Heart left ventricle (tissue), 16 donors: ENCODE measurements around the gene TXK. TPM values are rescaled to one million over a fixed set of nuclear protein-coding genes. Genes with fewer than 3 reads are reported as not detected.

Experiments
- ATAC-seq, 4 donors: fragments of 200-7000 bp; cut with Tn5 transposase; one replicate each; pipeline ENCODE4 v1.9.1; 2020 to 2022; ENCODE audit warnings: moderate library complexity in 4 of 4, mild to moderate bottlenecking in 3 of 4, moderate number of reproducible peaks in 1 of 4
- DNase-seq, 5 donors: peaks; one replicate each; pipeline ENCODE4 v3.0.0-alpha.2; 2020
- H3K27ac ChIP-seq, 12 donors: fragments of 200-600 bp; sonication (generic) in 4 of 12; one replicate each; pipeline versions ENCODE4 v1.5.0 to v1.8.0; 2016 to 2022; ENCODE audit warnings: mild to moderate bottlenecking in 2 of 12
- H3K27me3 ChIP-seq, 9 donors: fragments of 200-600 bp; sonication (generic) in 2 of 9; one replicate each; pipeline versions ENCODE4 v1.5.1 to v1.8.0; 2016 to 2022; ENCODE audit warnings: mild to moderate bottlenecking in 3 of 9
- H3K36me3 ChIP-seq, 9 donors: fragments of 200-600 bp; sonication (generic) in 2 of 9; one replicate each; pipeline versions ENCODE4 v1.5.0 to v1.8.0; 2018 to 2022; ENCODE audit warnings: mild to moderate bottlenecking in 2 of 9
- H3K4me1 ChIP-seq, 12 donors: fragments of 200-600 bp; sonication (generic) in 4 of 12; one replicate each; pipeline versions ENCODE4 v1.5.0 to v1.8.0; 2016 to 2022; ENCODE audit warnings: mild to moderate bottlenecking in 3 of 12
- H3K4me3 ChIP-seq, 12 donors: fragments of 200-600 bp; sonication (generic) in 4 of 12; one replicate each; pipeline versions ENCODE4 v1.5.0 to v1.8.0; 2017 to 2022; ENCODE audit warnings: mild to moderate bottlenecking in 9 of 12, moderate library complexity in 4 of 12
- H3K9me3 ChIP-seq, 12 donors: fragments of 200-600 bp; sonication (generic) in 4 of 12; one replicate each; pipeline versions ENCODE4 v1.5.0 to v1.8.0; 2016 to 2022; ENCODE audit warnings: mild to moderate bottlenecking in 1 of 12
- CTCF ChIP-seq, 12 donors: fragments of 200-600 bp; sonication (generic) in 4 of 12; IDR thresholded peaks; one replicate each; pipeline versions ENCODE4 v1.5.0 to v1.8.0; 2018 to 2022; ENCODE audit warnings: antibody characterized with exemption in 12 of 12, mild to moderate bottlenecking in 5 of 12
- POLR2A ChIP-seq, 2 donors: fragments of 450-650 bp; IDR thresholded peaks; one replicate each; pipeline ENCODE4 v1.6.1; 2017; ENCODE audit warnings: antibody characterized with exemption in 2 of 2, mild to moderate bottlenecking in 2 of 2, moderate library complexity in 2 of 2
- WGBS, 4 donors: extraction: QIAGEN DNeasy Blood & Tissue Kit in 2 of 4; methylation state at CpG; one replicate each; pipeline versions ENCODE4 v1.1.5 to v1.1.7; 2013 to 2018; 5-methylcytosine and 5-hydroxymethylcytosine counted together
- intact Hi-C, 10 donors: fragments of 100-400 bp; cut with DNase I; formaldehyde crosslinking; loops; one replicate each; pipeline versions ENCODE4 v1.11.1 to v1.14.2; 2022
- polyA plus RNA-seq, 2 donors: library from polyadenylated mRNA; stranded (reverse); fragments of 200-250 nt; gene quantifications; one replicate each; pipeline ENCODE4 v1.2.3, GENCODE V29; 2013
- total RNA-seq, 9 donors: library from RNA; depleted of rRNA in 2 of 9; stranded (reverse); fragments of >200 nt in 2 of 9; fragmentation: NEBNext Ultra II Directional in 3 of 9; extraction: Animal tissue kit (Norgen Biotek cat#: 25700) in 3 of 9; gene quantifications; one replicate each; pipeline versions ENCODE4 v1.1.0 to v1.2.4, GENCODE V29; 2016 to 2023
- donor health status: ischemic (EF 13 %, LVEDD 7.1; RV severe dilation, severe dysfunction).
- donor health status: healthy with polysubstance abuse.
- donor health status: DM: no; HTN: yes; CAD: no.
- donor health status: DM: no; HTN: no; CAD: no.
- donor health status: ischemic (EF 25% LVEDD 6.9; RV normal size, moderate dysfunction).
- donor health status: ischemic (EF 25% LVEDD 5.7; RV mildly dilated, moderate dysfunction).
- donor health status: healthy.
- donor health status: DM: yes; HTN: yes; CAD: no.
- donor health status: ischemic (EF 35%, LVEDD 5.7; RV mildly dilated, moderate dysfunction).
- donor health status: nonischemic (EF 11% LVEDD 7.7; RV severe dilation, severe dysfunction).
- donor health status: DM: yes; HTN: yes; CAD: no.
- donor health status: PGD.
- donor health status: ischemic (EF 29% LVEDD 5.4; RV normal size, mild dysfunction).
- donor health status: nonischemic (EF 23%, LVEDD 6.1; RV moderate dilation, normal function).

TXK gene
- total and polyA plus RNA-seq, 11 donors: 0.18 to 3.3 (median 0.51) TPM; not detected in 1

- H3K36me3 ChIP-seq: peaks cover 0 to 12% (median 0%) of the 10 kb centered on the region in 9 donors
- ATAC-seq (peak in 3 of 4 donors; percentile 22 to 57 (median 33)), DNase-seq (no peak)
- WGBS, 4 donors: 60 to 74% (median 65%) methylated on average over 3 of the region's 3 CpGs
- H3K27me3 ChIP-seq: no peaks in the 10 kb centered on the region
- TF ChIP-seq CTCF (IDR thresholded peaks at IDR 0.05) (no peak), POLR2A (IDR thresholded peaks at IDR 0.05) (no peak)
- intact Hi-C loops: loop anchor here in 1 of 10 donors (10.0 kb wide), 1 partner anchor 115 kb away; the partner anchor contains the start of gene TEC
- H3K4me1 ChIP-seq: peaks cover 0 to 2% (median 0%) of the 10 kb centered on the region in 12 donors
- peaks cover 0 to 19% (median 11%) of the 10 kb centered on the region in 12 donors for H3K9me3 ChIP-seq
- H3K4me3 ChIP-seq: no peak overlapping the region
- H3K27ac ChIP-seq: no peak overlapping the region
These were observed 15.8 kb upstream of the TXK start for GRCh38 chr4:48149827-48150370.

DNA sequence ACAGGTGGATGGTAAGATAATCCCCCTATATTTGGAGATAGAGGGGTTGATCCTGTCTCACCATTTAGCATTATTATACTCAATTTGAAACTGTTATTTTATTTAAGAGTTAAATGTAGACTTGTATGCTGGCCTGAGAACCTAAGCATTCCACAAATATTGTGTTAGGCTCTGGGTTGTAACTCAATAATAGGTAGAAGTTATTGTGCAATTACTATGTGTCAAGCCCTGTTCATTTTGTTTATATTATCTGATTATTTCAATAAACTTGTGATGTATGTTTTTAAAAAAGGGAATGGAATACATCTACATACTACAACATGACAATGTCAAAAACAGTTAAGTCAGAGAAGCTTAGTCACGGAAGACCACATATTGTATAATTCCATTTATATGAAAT is 13.6 kb upstream of the TXK start:
- H3K36me3 ChIP-seq: peaks cover 0 to 19% (median 0%) of the 10 kb centered on the region in 9 donors
- peaks cover 0 to 2% (median 0%) of the 10 kb centered on the region in 12 donors for H3K4me1 ChIP-seq
- no peak for TF ChIP-seq POLR2A (IDR thresholded peaks at IDR 0.05)
- TF ChIP-seq CTCF (IDR thresholded peaks at IDR 0.05): no peak
- DNase-seq (no peak), ATAC-seq (no peak)
- H3K27ac ChIP-seq: no peak overlapping the region
- H3K4me3 ChIP-seq: no peak overlapping the region
- intact Hi-C loops: loop anchor here in 1 of 10 donors (10.0 kb wide), 1 partner anchor 117 kb away; the partner anchor contains the start of gene TEC
- no peaks in the 10 kb centered on the region for H3K9me3 ChIP-seq
- 93 to 98% (median 95%) methylated on average over 1 of the region's 1 CpG for WGBS, 4 donors
- H3K27me3 ChIP-seq: no peaks in the 10 kb centered on the region

- DNase-seq: no peak
- intact Hi-C loops: loop anchor here in 1 of 10 donors (10.0 kb wide), 1 partner anchor 124 kb away; the partner anchor contains the start of gene TEC
- Histone ChIP-seq H3K4me3 (no peak overlapping the region), H3K27me3 (no peaks in the 10 kb centered on the region), H3K9me3 (no peaks in the 10 kb centered on the region), H3K4me1 (peaks cover 0 to 5% (median 0%) of the 10 kb centered on the region in 12 donors), H3K27ac (no peak overlapping the region), H3K36me3 (peaks cover 0 to 34% (median 6%) of the 10 kb centered on the region in 9 donors)
- 49 to 55% (median 52%) methylated on average over 2 of the region's 2 CpGs for WGBS, 4 donors
- ATAC-seq: peak in 1 of 4 donors; percentile 56
- TF ChIP-seq POLR2A (IDR thresholded peaks at IDR 0.05): no peak
- TF ChIP-seq CTCF (IDR thresholded peaks at IDR 0.05): peak; percentile 39 to 67 (median 51)
These were observed 7.0 kb upstream of the TXK start for GRCh38 chr4:48141048-48141447.

DNA sequence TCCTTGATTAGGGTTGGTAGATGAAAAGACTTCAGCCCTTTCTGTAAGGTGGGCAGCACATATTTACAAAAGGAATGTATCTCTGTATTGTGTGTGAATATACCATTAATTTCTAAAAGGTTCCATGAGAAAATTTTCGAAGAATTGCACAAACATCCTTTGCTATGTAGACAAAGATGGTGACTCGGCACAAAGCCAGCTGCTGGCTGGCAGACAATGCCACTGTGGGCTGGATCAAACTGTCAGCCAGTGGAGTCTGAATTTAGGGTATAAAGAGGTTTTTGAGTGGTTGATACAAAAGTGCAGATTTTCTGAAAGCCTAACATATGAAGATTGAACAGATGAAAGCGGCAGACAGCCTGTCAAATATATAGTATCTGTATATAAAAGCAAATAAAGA is 5.6 kb upstream of the TXK start:
- TF ChIP-seq CTCF (IDR thresholded peaks at IDR 0.05) (no peak), POLR2A (IDR thresholded peaks at IDR 0.05) (no peak)
- H3K4me3 ChIP-seq: no peak overlapping the region
- no peaks in the 10 kb centered on the region for H3K27me3 ChIP-seq
- ATAC-seq (no peak), DNase-seq (no peak)
- H3K36me3 ChIP-seq: peaks cover 0 to 43% (median 7%) of the 10 kb centered on the region in 9 donors
- intact Hi-C loops: loop anchor here in 3 of 10 donors (10.0 kb wide), 3 partner anchors 115 to 135 kb away; partner anchors contain the start of gene TEC (in 1 of the 3)
- peak overlapping the region in 1 of 12 donors; percentile 38 for H3K27ac ChIP-seq
- 69 to 75% (median 72%) methylated on average over 3 of the region's 3 CpGs for WGBS, 4 donors
- H3K9me3 ChIP-seq: no peaks in the 10 kb centered on the region
- peaks cover 0 to 5% (median 0%) of the 10 kb centered on the region in 12 donors for H3K4me1 ChIP-seq
